Measurements from ENCODE around the gene CHD2.
"Not testable (repeated sequence)": the region's sequence is repeated elsewhere in the genome, so short reads cannot be mapped to it uniquely, and the experiment has no call there.

Gene CHD2

GRCh38 chr15:93035092-93035915, 135.2 kb downstream of the CHD2 start:
- DNase-seq (ENCODE audit: low read depth, low spot score) = no peak

GRCh38 chr15:93035953-93036810, 136.1 kb downstream of the CHD2 start:
- DNase-seq (ENCODE audit: low read depth, low spot score) = no peak

GRCh38 chr15:93036951-93037819, 137.1 kb downstream of the CHD2 start:
- peak; percentile 37 for DNase-seq (ENCODE audit: low read depth, low spot score)

- no peak for DNase-seq (ENCODE audit: low read depth, low spot score)
These were observed 137.9 kb downstream of the CHD2 start for GRCh38 chr15:93037820-93038705.

GRCh38 chr15:93039562-93040287, 139.6 kb downstream of the CHD2 start:
- not testable (repeated sequence) for DNase-seq (ENCODE audit: low read depth, low spot score)

GRCh38 chr15:93040288-93041158, 140.4 kb downstream of the CHD2 start:
- DNase-seq (ENCODE audit: low read depth, low spot score) = no peak

GRCh38 chr15:93041159-93041547, 141.0 kb downstream of the CHD2 start:
- no peak for DNase-seq (ENCODE audit: low read depth, low spot score)

- DNase-seq (ENCODE audit: low read depth, low spot score) = no peak
These were observed 142.1 kb downstream of the CHD2 start for GRCh38 chr15:93042211-93042610.

- no peak for DNase-seq (ENCODE audit: low read depth, low spot score)
These were observed 142.7 kb downstream of the CHD2 start for GRCh38 chr15:93042691-93043378.

GRCh38 chr15:93043621-93044300, 143.6 kb downstream of the CHD2 start:
- no peak for DNase-seq (ENCODE audit: low read depth, low spot score)

GRCh38 chr15:93044301-93045190, 144.4 kb downstream of the CHD2 start:
- DNase-seq (ENCODE audit: low read depth, low spot score) = no peak

GRCh38 chr15:93045191-93045785, 145.2 kb downstream of the CHD2 start:
- DNase-seq (ENCODE audit: low read depth, low spot score) = no peak

- DNase-seq (ENCODE audit: low read depth, low spot score) = no peak
These were observed 146.0 kb downstream of the CHD2 start for GRCh38 chr15:93046120-93046519.

GRCh38 chr15:93046721-93047120, 146.6 kb downstream of the CHD2 start:
- no peak for DNase-seq (ENCODE audit: low read depth, low spot score)

GRCh38 chr15:93047621-93048425, 147.7 kb downstream of the CHD2 start:
- DNase-seq (ENCODE audit: low read depth, low spot score) = no peak

- no peak for DNase-seq (ENCODE audit: low read depth, low spot score)
These were observed 148.2 kb downstream of the CHD2 start for GRCh38 chr15:93048426-93048721.
